Tibial nerve (tissue), 4 donors: Measurements from ENCODE around the gene PKP4.

ENCODE experiments used
- EP300 ChIP-seq, 2 donors: sonication (generic); formaldehyde crosslinking; IDR thresholded peaks; one replicate each; pipeline ENCODE4 v1.6.1; 2017; ENCODE audit warnings: antibody characterized with exemption in 2 of 2, mild to moderate bottlenecking in 1 of 2
- POLR2A ChIP-seq, 2 donors: fragments of 450-650 bp; IDR thresholded peaks; one replicate each; pipeline ENCODE4 v1.6.1; 2017; ENCODE audit warnings: antibody characterized with exemption in 2 of 2, mild to moderate bottlenecking in 2 of 2, moderate library complexity in 2 of 2
- TF ChIP-seq, protein P1 (sequence below), 5 experiments: fragments of 200-600 bp in 3 of 5; fragments of 450-650 bp in 2 of 5; sonication (generic) in 3 of 5; IDR thresholded peaks; one replicate each; pipeline ENCODE4 v1.5.1; 2016 to 2019; ENCODE audit warnings: antibody characterized with exemption in 5 of 5, mild to moderate bottlenecking in 3 of 5, moderate library complexity in 2 of 5

DNA sequence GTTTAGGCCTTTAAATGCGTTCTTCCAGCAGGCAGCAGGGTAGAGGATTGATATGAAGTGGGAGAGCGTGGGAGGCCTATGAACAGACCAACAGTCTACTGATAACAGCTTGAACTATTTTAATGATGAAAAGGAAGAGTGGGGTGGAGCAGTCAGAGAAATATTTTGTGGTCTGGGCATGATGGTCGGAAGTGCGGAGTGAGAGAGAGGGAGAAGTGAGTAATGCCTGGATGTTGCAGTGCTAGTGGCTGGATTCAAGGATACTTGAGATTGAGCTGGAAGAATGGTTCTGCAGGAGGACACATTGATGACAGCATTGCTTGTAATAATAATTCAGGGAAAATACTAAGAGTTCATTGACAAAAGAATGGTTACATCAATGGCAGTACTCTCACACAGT lies 187.4 kb downstream of the PKP4 start:
- TF ChIP-seq, protein P1, sequence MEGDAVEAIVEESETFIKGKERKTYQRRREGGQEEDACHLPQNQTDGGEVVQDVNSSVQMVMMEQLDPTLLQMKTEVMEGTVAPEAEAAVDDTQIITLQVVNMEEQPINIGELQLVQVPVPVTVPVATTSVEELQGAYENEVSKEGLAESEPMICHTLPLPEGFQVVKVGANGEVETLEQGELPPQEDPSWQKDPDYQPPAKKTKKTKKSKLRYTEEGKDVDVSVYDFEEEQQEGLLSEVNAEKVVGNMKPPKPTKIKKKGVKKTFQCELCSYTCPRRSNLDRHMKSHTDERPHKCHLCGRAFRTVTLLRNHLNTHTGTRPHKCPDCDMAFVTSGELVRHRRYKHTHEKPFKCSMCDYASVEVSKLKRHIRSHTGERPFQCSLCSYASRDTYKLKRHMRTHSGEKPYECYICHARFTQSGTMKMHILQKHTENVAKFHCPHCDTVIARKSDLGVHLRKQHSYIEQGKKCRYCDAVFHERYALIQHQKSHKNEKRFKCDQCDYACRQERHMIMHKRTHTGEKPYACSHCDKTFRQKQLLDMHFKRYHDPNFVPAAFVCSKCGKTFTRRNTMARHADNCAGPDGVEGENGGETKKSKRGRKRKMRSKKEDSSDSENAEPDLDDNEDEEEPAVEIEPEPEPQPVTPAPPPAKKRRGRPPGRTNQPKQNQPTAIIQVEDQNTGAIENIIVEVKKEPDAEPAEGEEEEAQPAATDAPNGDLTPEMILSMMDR (IDR thresholded peaks at IDR 0.05) = no peak
- TF ChIP-seq POLR2A (IDR thresholded peaks at IDR 0.05) = no peak
- no peak for TF ChIP-seq EP300 (IDR thresholded peaks at IDR 0.05)
